HepG2 (cell line): ENCODE data around the gene GMPPA.

Source experiments
- BHLHE40 ChIP-seq: IDR thresholded peaks from 2 replicates; pipeline ENCODE4 v1.6.1; 2011; ENCODE audit warnings: low read length, improper control_type of control experiment
- EZH2 ChIP-seq: conservative IDR thresholded peaks from 2 replicates; pipeline ENCODE4 v1.6.1; 2012; ENCODE audit warnings: mild to moderate bottlenecking, low read depth, low read length, moderate library complexity
- MXI1 ChIP-seq: IDR thresholded peaks from 3 replicates; pipeline ENCODE4 v1.6.1; 2012; ENCODE audit warnings: low read depth, low read length, inconsistent platforms, borderline replicate concordance
- POLR2AphosphoS5 ChIP-seq: IDR thresholded peaks from 2 replicates; pipeline ENCODE4 v1.6.1; 2012; ENCODE audit warnings: low read depth, low read length
- U2AF1 ChIP-seq: fragments of 200-400 bp; formaldehyde crosslinking; optimal IDR thresholded peaks from 2 replicates; pipeline ENCODE3; 2017; ENCODE audit warnings: mild to moderate bottlenecking, low read depth, low read length
- ZNF292 ChIP-seq: sonication (generic); formaldehyde crosslinking; IDR thresholded peaks from 2 replicates; pipeline ENCODE4 v1.8.1; 2022; ENCODE audit warnings: mild to moderate bottlenecking, low read depth, missing genetic modification reagents, borderline replicate concordance
- ZNF749 ChIP-seq: sonication (generic); formaldehyde crosslinking; IDR thresholded peaks from 2 replicates; pipeline ENCODE4 v1.8.0; 2022; ENCODE audit warnings: mild to moderate bottlenecking, missing genetic modification reagents, moderate library complexity, borderline replicate concordance
- TF ChIP-seq, protein P1 (sequence below): sonication (generic); formaldehyde crosslinking; IDR thresholded peaks from 2 replicates; pipeline ENCODE4 v1.5.0; 2020; ENCODE audit warnings: mild to moderate bottlenecking, missing genetic modification reagents, moderate library complexity
- TF ChIP-seq, protein P2 (sequence below): sonication (generic); formaldehyde crosslinking; IDR thresholded peaks from 2 replicates; pipeline ENCODE4 v1.8.1; 2023; ENCODE audit warnings: mild to moderate bottlenecking, missing genetic modification reagents, borderline replicate concordance

DNA sequence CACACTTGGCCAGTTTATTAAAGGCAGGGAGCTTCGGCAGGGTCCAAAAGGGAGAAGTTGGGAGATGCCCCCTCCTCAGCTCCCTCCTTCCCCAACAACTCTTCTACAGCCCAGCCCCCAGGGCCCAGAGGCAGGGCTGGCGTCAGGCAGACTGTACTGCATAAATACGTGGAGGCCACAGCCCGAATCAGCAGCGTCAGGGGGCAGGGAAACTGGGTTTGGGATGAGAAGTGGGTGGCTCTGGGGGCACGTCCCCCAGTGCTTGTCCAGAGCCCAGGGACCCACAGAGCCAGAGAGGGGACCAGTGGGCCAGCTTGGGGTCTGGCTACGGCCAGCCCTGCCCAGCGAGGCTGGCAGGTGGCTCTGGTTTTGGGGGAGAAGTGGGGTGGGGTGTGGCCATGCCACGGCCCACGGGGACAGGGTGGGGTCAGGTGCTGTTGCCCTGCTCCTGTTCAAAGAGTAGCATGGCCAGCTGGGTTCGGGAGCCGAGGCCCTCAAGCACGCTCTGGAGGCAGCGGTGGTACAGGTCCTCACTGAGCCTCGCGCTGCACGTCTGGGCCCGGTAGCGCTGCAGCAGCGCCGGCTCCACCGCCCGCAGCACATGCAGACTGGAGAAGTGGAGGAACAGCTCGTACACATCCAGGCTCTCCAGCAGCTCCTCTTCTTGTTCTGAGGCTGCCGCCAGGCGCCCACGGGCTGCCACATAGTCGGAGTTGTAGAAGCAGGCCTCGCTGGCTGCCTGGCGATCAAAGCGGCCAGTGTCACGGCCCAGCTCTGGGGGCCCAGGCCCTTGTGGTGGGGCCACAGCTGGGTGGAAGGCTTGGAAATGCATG lies 40.5 kb downstream of the GMPPA start:
- TF ChIP-seq ZNF749 (CRISPR knock-in tag) (no peak), MXI1 (no peak), U2AF1 (no peak), EZH2 (no peak), POLR2AphosphoS5 (no peak), ZNF292 (no peak), BHLHE40 (no peak)
- TF ChIP-seq, protein P1, sequence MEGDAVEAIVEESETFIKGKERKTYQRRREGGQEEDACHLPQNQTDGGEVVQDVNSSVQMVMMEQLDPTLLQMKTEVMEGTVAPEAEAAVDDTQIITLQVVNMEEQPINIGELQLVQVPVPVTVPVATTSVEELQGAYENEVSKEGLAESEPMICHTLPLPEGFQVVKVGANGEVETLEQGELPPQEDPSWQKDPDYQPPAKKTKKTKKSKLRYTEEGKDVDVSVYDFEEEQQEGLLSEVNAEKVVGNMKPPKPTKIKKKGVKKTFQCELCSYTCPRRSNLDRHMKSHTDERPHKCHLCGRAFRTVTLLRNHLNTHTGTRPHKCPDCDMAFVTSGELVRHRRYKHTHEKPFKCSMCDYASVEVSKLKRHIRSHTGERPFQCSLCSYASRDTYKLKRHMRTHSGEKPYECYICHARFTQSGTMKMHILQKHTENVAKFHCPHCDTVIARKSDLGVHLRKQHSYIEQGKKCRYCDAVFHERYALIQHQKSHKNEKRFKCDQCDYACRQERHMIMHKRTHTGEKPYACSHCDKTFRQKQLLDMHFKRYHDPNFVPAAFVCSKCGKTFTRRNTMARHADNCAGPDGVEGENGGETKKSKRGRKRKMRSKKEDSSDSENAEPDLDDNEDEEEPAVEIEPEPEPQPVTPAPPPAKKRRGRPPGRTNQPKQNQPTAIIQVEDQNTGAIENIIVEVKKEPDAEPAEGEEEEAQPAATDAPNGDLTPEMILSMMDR, result no peak
- TF ChIP-seq, protein P2, sequence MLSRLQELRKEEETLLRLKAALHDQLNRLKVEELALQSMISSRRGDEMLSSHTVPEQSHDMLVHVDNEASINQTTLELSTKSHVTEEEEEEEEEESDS (CRISPR knock-in tag), result no peak
